Osteocyte (in vitro differentiated cells): Measurements from ENCODE around the gene LMCD1. TPM values are rescaled to one million over a fixed set of nuclear protein-coding genes. Genes with fewer than 3 reads are reported as not detected.

ENCODE experiments used
- DNase-seq: peaks from one replicate; pipeline ENCODE4 v3.0.0; 2021; ENCODE audit warnings: mixed read lengths; ENCODE audit not compliant: unreplicated experiment; ENCODE audit errors: extremely low spot score
- H3K27ac Mint-ChIP-seq: one replicate; pipeline ENCODE4 v1.8.0; 2021; ENCODE audit warnings: mild to moderate bottlenecking, mixed read lengths; ENCODE audit not compliant: unreplicated experiment
- H3K27me3 Mint-ChIP-seq: one replicate; pipeline ENCODE4 v1.8.0; 2021; ENCODE audit warnings: mixed read lengths; ENCODE audit not compliant: unreplicated experiment
- H3K36me3 Mint-ChIP-seq: one replicate; pipeline ENCODE4 v1.8.0; 2021; ENCODE audit warnings: mixed read lengths; ENCODE audit not compliant: unreplicated experiment
- H3K4me1 Mint-ChIP-seq: one replicate; pipeline ENCODE4 v1.8.0; 2021; ENCODE audit warnings: mixed read lengths; ENCODE audit not compliant: unreplicated experiment
- H3K4me3 Mint-ChIP-seq: one replicate; pipeline ENCODE4 v1.8.0; 2021; ENCODE audit warnings: mild to moderate bottlenecking, moderate library complexity, mixed read lengths; ENCODE audit not compliant: unreplicated experiment
- H3K9me3 Mint-ChIP-seq: one replicate; pipeline ENCODE4 v1.8.0; 2021; ENCODE audit warnings: mixed read lengths; ENCODE audit not compliant: unreplicated experiment
- total RNA-seq: library from RNA; stranded (reverse); gene quantifications from 2 replicates; pipeline ENCODE4 v1.2.1, GENCODE V29; 2021
- TF ChIP-seq, protein P1 (sequence below): fragments of 200-600 bp; sonication (generic); IDR thresholded peaks from 2 replicates; pipeline ENCODE4 v1.5.0; 2021; ENCODE audit warnings: antibody characterized with exemption, mild to moderate bottlenecking, moderate library complexity

Gene LMCD1
- total RNA-seq, 1 donor from 2014 or later, result 136 TPM

DNA sequence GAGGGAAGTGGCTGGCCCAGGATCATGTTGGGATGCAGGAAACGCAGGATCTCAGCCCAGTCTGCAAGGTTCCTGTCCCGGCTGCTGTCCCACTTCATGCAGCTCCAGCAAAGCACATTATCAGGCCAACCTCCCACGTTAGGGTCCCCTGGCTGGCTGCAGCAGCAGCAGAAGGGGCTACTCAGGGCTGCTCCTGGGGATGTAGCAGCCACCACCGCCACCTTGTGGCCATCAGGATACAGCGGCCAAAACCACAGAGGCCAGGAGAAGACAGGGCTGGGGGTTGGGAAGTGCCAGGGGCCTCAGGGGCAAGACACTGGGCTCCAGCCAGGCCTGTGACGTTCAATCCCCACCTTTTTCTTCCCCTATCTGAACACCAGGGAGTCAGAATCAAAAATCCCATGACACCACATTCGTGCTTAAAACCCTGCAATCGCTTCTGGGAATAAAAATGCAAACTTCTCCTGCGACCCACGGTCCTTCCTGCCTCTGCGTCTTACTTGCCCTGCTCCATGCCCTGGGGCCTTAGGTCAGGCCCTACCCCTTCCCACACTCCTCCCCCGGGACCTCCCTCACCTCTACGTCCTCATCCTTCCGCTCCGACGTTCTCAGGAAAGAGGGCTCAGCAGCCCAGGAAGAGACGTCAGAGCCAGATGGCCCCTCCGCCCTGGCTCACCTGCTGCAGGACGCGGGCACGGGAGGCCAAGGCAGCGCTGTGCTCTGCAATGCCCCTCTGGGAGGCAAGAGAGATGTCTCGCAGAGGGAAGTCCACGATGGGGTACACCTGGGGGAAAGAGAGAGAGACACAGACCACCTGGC, 121.5 kb downstream of the LMCD1 start:
- H3K9me3 Mint-ChIP-seq, result no peaks in the 10 kb centered on the region
- H3K4me3 Mint-ChIP-seq, result no peak overlapping the region
- no peaks in the 10 kb centered on the region for H3K27me3 Mint-ChIP-seq
- peak overlapping the region; percentile 57 for H3K27ac Mint-ChIP-seq
- H3K4me1 Mint-ChIP-seq, result peaks cover 21% of the 10 kb centered on the region
- TF ChIP-seq, protein P1, sequence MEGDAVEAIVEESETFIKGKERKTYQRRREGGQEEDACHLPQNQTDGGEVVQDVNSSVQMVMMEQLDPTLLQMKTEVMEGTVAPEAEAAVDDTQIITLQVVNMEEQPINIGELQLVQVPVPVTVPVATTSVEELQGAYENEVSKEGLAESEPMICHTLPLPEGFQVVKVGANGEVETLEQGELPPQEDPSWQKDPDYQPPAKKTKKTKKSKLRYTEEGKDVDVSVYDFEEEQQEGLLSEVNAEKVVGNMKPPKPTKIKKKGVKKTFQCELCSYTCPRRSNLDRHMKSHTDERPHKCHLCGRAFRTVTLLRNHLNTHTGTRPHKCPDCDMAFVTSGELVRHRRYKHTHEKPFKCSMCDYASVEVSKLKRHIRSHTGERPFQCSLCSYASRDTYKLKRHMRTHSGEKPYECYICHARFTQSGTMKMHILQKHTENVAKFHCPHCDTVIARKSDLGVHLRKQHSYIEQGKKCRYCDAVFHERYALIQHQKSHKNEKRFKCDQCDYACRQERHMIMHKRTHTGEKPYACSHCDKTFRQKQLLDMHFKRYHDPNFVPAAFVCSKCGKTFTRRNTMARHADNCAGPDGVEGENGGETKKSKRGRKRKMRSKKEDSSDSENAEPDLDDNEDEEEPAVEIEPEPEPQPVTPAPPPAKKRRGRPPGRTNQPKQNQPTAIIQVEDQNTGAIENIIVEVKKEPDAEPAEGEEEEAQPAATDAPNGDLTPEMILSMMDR, result peak; percentile 99
- no peaks in the 10 kb centered on the region for H3K36me3 Mint-ChIP-seq
- peak; percentile 90 for DNase-seq

DNA sequence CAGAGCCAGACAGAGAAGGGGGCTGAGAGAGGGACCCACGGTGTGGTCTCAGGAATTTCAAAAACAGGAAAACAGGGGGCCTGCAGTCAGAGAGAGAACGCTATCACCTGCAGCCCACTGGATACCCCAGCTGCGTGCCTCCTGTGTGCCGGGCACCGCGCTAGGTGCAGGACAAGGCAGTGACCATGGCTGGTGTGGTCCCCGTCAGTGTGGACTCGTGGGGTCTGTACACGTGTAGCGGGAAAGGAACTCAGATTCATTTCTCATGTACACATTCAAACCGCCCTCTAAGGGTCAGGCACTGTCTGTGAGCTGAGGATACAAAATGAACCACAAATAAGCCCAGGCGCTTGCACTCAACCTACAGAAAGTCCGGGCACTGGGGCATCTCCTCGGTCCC, 122.1 kb downstream of the LMCD1 start:
- H3K4me1 Mint-ChIP-seq, result peaks cover 23% of the 10 kb centered on the region
- H3K27me3 Mint-ChIP-seq, result no peaks in the 10 kb centered on the region
- H3K4me3 Mint-ChIP-seq, result no peak overlapping the region
- no peak overlapping the region for H3K27ac Mint-ChIP-seq
- no peaks in the 10 kb centered on the region for H3K36me3 Mint-ChIP-seq
- DNase-seq, result no peak
- H3K9me3 Mint-ChIP-seq, result no peaks in the 10 kb centered on the region
- TF ChIP-seq, protein P1, result no peak

Other genes with a start within 250 kb of the LMCD1 start
- gene SSUH2, start 143.0 kb downstream of the LMCD1 start, total RNA-seq, result not detected in 2 replicates
- not detected in 2 replicates for gene CAV3, start 232.0 kb downstream of the LMCD1 start, total RNA-seq